OCI-LY3 (cell line): Measurements from ENCODE around the gene CNRIP1.
"Not testable (repeated sequence)": the region's sequence is repeated elsewhere in the genome, so short reads cannot be mapped to it uniquely, and the experiment has no call there.

Experiments used
- H2AFZ ChIP-seq: fragments of 200-600, 300-600 bp; shearing (Covaris generic); 2 replicates; pipeline ENCODE4 v1.6.0; 2014; ENCODE audit warnings: antibody characterized with exemption, low read depth, low read length
- H3K27ac ChIP-seq: fragments of 200-600, 300-600 bp; sonication (generic); 2 replicates; pipeline ENCODE4 v1.5.1; 2014; ENCODE audit warnings: mild to moderate bottlenecking, low read length, moderate library complexity, mixed read lengths
- H3K27me3 ChIP-seq: fragments of 200-600, 300-600 bp; sonication (generic); 2 replicates; pipeline ENCODE4 v1.6.1; 2014; ENCODE audit warnings: low read depth, low read length, mixed read lengths
- H3K36me3 ChIP-seq: fragments of 200-600, 300-600 bp; sonication (generic); replicated peaks from 2 replicates; pipeline ENCODE3; 2014; ENCODE audit warnings: low read depth, low read length, mixed read lengths
- H3K4me1 ChIP-seq: fragments of 300-600, 200-600 bp; sonication (generic); 2 replicates; pipeline ENCODE4 v1.6.1; 2014; ENCODE audit warnings: low read length, mixed read lengths
- H3K4me2 ChIP-seq: fragments of 200-600, 300-600 bp; sonication (generic); 2 replicates; pipeline ENCODE4 v1.6.1; 2014; ENCODE audit warnings: low read length, mixed read lengths
- H3K4me3 ChIP-seq: fragments of 300-600, 200-600 bp; sonication (generic); 2 replicates; pipeline ENCODE4 v1.5.1; 2014; ENCODE audit warnings: antibody characterized with exemption, mild to moderate bottlenecking, low read length, moderate library complexity
- H3K79me2 ChIP-seq: fragments of 300-600, 200-600 bp; shearing (Covaris generic); 2 replicates; pipeline ENCODE4 v1.6.1; 2014; ENCODE audit warnings: mild to moderate bottlenecking, low read length, mixed read lengths
- H3K9ac ChIP-seq: fragments of 300-600, 200-600 bp; shearing (Covaris generic); 2 replicates; pipeline ENCODE4 v1.6.0; 2014; ENCODE audit warnings: mild to moderate bottlenecking, low read length, moderate library complexity
- H3K9me3 ChIP-seq: fragments of 200-600, 300-600 bp; shearing (Covaris generic); 2 replicates; pipeline ENCODE4 v1.6.1; 2014; ENCODE audit warnings: low read length, mixed read lengths; ENCODE audit not compliant: insufficient read depth
- H4K20me1 ChIP-seq: fragments of 200-600, 300-600 bp; sonication (generic); 2 replicates; pipeline ENCODE4 v1.6.1; 2016; ENCODE audit warnings: low read length, mixed read lengths; ENCODE audit not compliant: insufficient read depth
- CTCF ChIP-seq: fragments of 200-600, 300-600 bp; sonication (generic); IDR thresholded peaks from 2 replicates; pipeline ENCODE4 v1.5.1; 2014; ENCODE audit warnings: antibody characterized with exemption, low read length, low read depth
- EZH2phosphoT487 ChIP-seq: fragments of 200-600 bp; shearing (Covaris generic); IDR thresholded peaks from 2 replicates; pipeline ENCODE4 v1.6.1; 2018; ENCODE audit warnings: antibody characterized with exemption, mixed run types, low read depth

The CNRIP1 gene

GRCh38 chr2:68352651-68353391, 33.1 kb upstream of the CNRIP1 start:
- H4K20me1 ChIP-seq: no peaks in the 10 kb centered on the region
- no peak overlapping the region for H3K4me2 ChIP-seq
- TF ChIP-seq CTCF (no peak), EZH2phosphoT487 (no peak)
- no peaks in the 10 kb centered on the region for H3K79me2 ChIP-seq
- no peaks in the 10 kb centered on the region for H3K27me3 ChIP-seq
- H3K4me1 ChIP-seq: peaks cover 5% of the 10 kb centered on the region; the same call in 1 of the 2 replicates
- no peak overlapping the region for H3K4me3 ChIP-seq
- H3K36me3 ChIP-seq: no peaks in the 10 kb centered on the region
- H3K9me3 ChIP-seq: no peaks in the 10 kb centered on the region
- H2AFZ ChIP-seq: no peak overlapping the region
- H3K9ac ChIP-seq: no peak overlapping the region
- H3K27ac ChIP-seq: no peak overlapping the region

GRCh38 chr2:68351997-68352396, 32.2 kb upstream of the CNRIP1 start:
- H3K9me3 ChIP-seq: no peaks in the 10 kb centered on the region
- no peaks in the 10 kb centered on the region for H4K20me1 ChIP-seq
- no peak overlapping the region for H3K9ac ChIP-seq
- H3K27ac ChIP-seq: no peak overlapping the region
- no peak for TF ChIP-seq CTCF
- TF ChIP-seq EZH2phosphoT487: no peak
- no peak overlapping the region for H3K4me2 ChIP-seq
- H2AFZ ChIP-seq: no peak overlapping the region
- no peaks in the 10 kb centered on the region for H3K27me3 ChIP-seq
- H3K4me3 ChIP-seq: no peak overlapping the region
- H3K79me2 ChIP-seq: no peaks in the 10 kb centered on the region
- H3K36me3 ChIP-seq: no peaks in the 10 kb centered on the region
- H3K4me1 ChIP-seq: no peaks in the 10 kb centered on the region

GRCh38 chr2:68349091-68349490, 29.3 kb upstream of the CNRIP1 start:
- H3K36me3 ChIP-seq, H3K9ac ChIP-seq, H3K4me3 ChIP-seq, H3K4me2 ChIP-seq, H3K79me2 ChIP-seq, H2AFZ ChIP-seq, H4K20me1 ChIP-seq, H3K9me3 ChIP-seq, H3K27ac ChIP-seq, H3K4me1 ChIP-seq: not testable (repeated sequence)
- peaks cover 13% of the 10 kb centered on the region for H3K27me3 ChIP-seq

- peaks cover 16% of the 10 kb centered on the region for H3K27me3 ChIP-seq
- H3K4me1 ChIP-seq: peaks cover 17% of the 10 kb centered on the region
- H3K4me2 ChIP-seq: no peak overlapping the region
- H3K9me3 ChIP-seq: no peaks in the 10 kb centered on the region
- no peaks in the 10 kb centered on the region for H3K79me2 ChIP-seq
- TF ChIP-seq CTCF (no peak), EZH2phosphoT487 (no peak)
- no peak overlapping the region for H3K4me3 ChIP-seq
- no peaks in the 10 kb centered on the region for H3K36me3 ChIP-seq
- no peak overlapping the region for H3K27ac ChIP-seq
- no peak overlapping the region for H2AFZ ChIP-seq
- no peaks in the 10 kb centered on the region for H4K20me1 ChIP-seq
- H3K9ac ChIP-seq: no peak overlapping the region
Observed at GRCh38 chr2:68345129-68345875, 25.6 kb upstream of the CNRIP1 start.
